H1 (cell line): ENCODE results near the gene PIK3CA. TPM values are rescaled to one million over a fixed set of nuclear protein-coding genes. Genes with fewer than 3 reads are reported as not detected.

Source experiments
- GTF2F1 ChIP-seq: IDR thresholded peaks from 2 replicates; pipeline ENCODE4 v1.6.1; 2012; ENCODE audit warnings: low read depth, low read length, improper control_type of control experiment, borderline replicate concordance
- HDAC2 ChIP-seq, 2 experiments: fragments of 300-600 bp in 1 of 2; sonication (generic) in 1 of 2; IDR thresholded peaks; 2 replicates each; pipeline ENCODE4 v1.6.1; 2011 to 2012; ENCODE audit warnings: low read depth in 2 of 2, low read length in 2 of 2, mild to moderate bottlenecking in 2 of 2, moderate library complexity in 2 of 2, borderline replicate concordance in 1 of 2, inconsistent platforms in 1 of 2
- POLR2A ChIP-seq, 2 experiments: IDR thresholded peaks; 1 replicate in 1 of 2; 2 replicates in 1 of 2; pipeline ENCODE4 v1.6.1; 2011; ENCODE audit warnings: low read depth in 2 of 2, low read length in 2 of 2, mild to moderate bottlenecking in 2 of 2; ENCODE audit errors: control extremely low read depth in 1 of 2
- SRF ChIP-seq: IDR thresholded peaks from 2 replicates; pipeline ENCODE4 v1.6.1; 2011; ENCODE audit warnings: mild to moderate bottlenecking, low read depth, low read length, moderate library complexity
- TAF1 ChIP-seq: IDR thresholded peaks from 2 replicates; pipeline ENCODE4 v1.6.1; 2011; ENCODE audit warnings: mild to moderate bottlenecking, low read depth, low read length
- polyA plus RNA-seq, 7 experiments: library from polyadenylated mRNA; depleted of rRNA in 3 of 7; stranded (reverse) in 5 of 7; unstranded in 2 of 7; fragments of >200 nt in 5 of 7; fragments of 200-250 nt in 2 of 7; gene quantifications; 1 replicate in 5 of 7; 2 replicates in 1 of 7; 4 replicates in 1 of 7; pipeline versions ENCODE4 v1.2.1 to v1.2.3, GENCODE V29; 2011 to 2013; ENCODE audit warnings: missing spikeins in 2 of 7, mixed read lengths in 2 of 7
- total RNA-seq: library from RNA; stranded (reverse); fragmentation: NEBNext Ultra II Directional; extraction: Animal tissue kit (Norgen Biotek cat#: 25700); gene quantifications from 2 replicates; pipeline ENCODE4 v1.2.1, GENCODE V29; 2021

PIK3CA gene
- total and polyA plus RNA-seq, 2 of the 8 experiments (the other 6 are each of a cell fraction or from before 2014, with no cell fraction given) = 1.6 to 11.3 TPM

GRCh38 chr3:179229177-179229576 is 81.0 kb downstream of the PIK3CA start (continued):
- TF ChIP-seq GTF2F1 (no peak), TAF1 (no peak), POLR2A (IDR thresholded peaks at IDR 0.05; ENCODE audit: control extremely low read depth in 1 of 2, low read depth in 2 of 2, low read length in 2 of 2) (no peak), SRF (no peak), HDAC2 (IDR thresholded peaks at IDR 0.05; ENCODE audit: borderline replicate concordance in 1 of 2, low read depth in 2 of 2, low read length in 2 of 2) (no peak)
